Epithelial cell of proximal tubule (primary cell): Measurements from ENCODE around the gene RNF113B. TPM values are rescaled to one million over a fixed set of nuclear protein-coding genes. Genes with fewer than 3 reads are reported as not detected.

Experiments used
- DNase-seq: peaks from one replicate; pipeline ENCODE4 v3.0.0-alpha.2; 2011; ENCODE audit warnings: low read depth
- H3K4me3 ChIP-seq: 2 replicates; pipeline ENCODE4 v1.5.1; 2011; ENCODE audit warnings: low read depth, mild to moderate bottlenecking, low read length
- total RNA-seq: library from RNA; depleted of rRNA; stranded (reverse); fragments of >200 nt; gene quantifications from 2 replicates; pipeline ENCODE4 v1.2.3, GENCODE V29; 2015
- TF ChIP-seq, protein P1 (sequence below): conservative IDR thresholded peaks from 2 replicates; pipeline ENCODE4 v1.5.1; 2012; ENCODE audit warnings: low read depth, mild to moderate bottlenecking, low read length

The RNF113B gene
- total RNA-seq, 1 donor from 2014 or later = not detected

DNA sequence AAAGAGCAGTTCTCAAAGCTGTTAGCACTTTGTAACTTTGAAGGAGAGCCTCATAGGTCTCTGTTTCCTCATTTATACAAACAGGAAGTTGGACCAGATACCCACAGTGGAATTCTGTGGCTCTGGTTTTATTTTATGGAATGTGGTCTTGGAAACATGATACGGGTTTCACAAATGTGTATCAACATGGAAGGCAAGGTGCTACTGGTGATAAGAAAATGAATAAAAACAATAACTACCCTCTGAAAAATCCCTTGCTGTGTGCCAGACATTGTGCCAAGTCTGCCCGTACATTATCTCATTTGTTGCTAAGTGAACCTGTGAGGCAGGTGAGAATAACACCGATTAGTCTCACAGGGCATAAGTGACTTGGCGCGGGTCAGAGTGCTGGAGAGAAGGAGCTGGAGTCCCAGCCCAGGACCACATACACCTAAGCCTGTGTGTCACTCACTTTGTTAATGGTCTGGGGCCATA is 45.0 kb upstream of the RNF113B start:
- TF ChIP-seq, protein P1, sequence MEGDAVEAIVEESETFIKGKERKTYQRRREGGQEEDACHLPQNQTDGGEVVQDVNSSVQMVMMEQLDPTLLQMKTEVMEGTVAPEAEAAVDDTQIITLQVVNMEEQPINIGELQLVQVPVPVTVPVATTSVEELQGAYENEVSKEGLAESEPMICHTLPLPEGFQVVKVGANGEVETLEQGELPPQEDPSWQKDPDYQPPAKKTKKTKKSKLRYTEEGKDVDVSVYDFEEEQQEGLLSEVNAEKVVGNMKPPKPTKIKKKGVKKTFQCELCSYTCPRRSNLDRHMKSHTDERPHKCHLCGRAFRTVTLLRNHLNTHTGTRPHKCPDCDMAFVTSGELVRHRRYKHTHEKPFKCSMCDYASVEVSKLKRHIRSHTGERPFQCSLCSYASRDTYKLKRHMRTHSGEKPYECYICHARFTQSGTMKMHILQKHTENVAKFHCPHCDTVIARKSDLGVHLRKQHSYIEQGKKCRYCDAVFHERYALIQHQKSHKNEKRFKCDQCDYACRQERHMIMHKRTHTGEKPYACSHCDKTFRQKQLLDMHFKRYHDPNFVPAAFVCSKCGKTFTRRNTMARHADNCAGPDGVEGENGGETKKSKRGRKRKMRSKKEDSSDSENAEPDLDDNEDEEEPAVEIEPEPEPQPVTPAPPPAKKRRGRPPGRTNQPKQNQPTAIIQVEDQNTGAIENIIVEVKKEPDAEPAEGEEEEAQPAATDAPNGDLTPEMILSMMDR = no peak
- H3K4me3 ChIP-seq = no peak overlapping the region
- DNase-seq = no peak

DNA sequence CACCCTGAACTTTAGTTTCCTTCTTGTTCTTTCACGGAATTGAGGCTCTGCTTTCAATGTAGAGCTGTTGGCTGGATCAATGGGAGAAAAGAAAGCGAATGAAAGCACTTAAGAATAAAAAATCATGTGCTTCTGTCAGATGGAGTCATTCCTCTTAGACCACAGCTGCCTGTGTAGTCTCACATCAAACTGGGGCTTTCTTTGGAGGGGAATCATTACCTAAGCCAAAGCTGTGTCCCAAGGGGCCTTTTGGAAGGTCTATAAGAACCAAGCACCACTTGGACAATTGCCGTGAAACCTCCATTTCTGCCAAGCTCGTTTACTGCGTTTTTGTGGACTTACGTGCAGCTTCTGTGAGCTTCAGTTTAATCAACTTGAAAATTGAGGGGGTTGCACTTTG is 44.2 kb upstream of the RNF113B start:
- DNase-seq = no peak
- TF ChIP-seq, protein P1 = no peak
- H3K4me3 ChIP-seq = no peak overlapping the region

DNA sequence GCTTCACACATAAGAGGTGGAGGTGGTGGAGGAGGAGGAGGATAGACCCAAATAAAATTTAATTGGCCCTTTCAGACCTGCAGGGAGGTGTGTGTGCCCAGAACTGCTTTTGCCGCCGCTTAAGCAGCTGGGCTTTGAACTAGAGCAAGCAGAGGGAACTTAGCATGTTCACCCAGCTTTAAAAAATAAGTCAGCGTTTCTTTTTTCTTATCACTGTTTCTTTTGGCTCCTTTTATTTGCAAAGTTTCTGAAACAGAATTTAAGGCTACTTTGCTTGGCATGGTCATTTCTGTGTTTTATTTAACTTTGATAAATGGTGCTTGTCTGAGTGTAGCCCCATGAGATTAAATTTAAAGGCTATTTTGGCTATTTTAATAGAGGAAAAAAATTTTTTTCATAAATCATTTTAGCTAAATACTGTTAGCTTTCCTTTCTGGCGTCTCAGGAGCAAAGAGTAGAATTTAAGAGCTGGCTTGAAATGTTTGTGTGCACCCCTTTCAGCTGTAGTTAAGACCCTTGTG is 43.3 kb upstream of the RNF113B start:
- no peak for DNase-seq
- TF ChIP-seq, protein P1 = no peak
- H3K4me3 ChIP-seq = no peak overlapping the region

DNA sequence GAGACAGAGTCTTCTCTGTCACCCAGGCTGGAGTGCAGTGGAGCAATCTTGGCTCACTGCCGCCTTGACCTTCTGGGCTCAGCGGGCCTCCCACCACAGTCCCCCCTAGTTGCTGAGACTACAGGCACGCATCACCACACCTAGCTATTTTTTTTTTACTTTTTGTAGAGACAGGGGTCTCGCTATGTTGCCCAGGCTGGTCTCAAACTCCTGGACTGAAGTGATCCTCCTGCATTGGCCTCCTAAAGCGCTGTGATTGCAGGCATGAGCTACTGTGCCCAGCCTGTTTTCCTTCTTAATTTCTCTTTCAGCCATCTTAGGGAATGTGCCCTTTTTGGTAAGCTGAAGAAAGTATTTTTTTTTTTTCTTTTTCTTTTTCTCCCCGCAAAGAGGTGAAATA is 42.6 kb upstream of the RNF113B start:
- TF ChIP-seq, protein P1 = no peak
- H3K4me3 ChIP-seq = no peak overlapping the region
- no peak for DNase-seq

DNA sequence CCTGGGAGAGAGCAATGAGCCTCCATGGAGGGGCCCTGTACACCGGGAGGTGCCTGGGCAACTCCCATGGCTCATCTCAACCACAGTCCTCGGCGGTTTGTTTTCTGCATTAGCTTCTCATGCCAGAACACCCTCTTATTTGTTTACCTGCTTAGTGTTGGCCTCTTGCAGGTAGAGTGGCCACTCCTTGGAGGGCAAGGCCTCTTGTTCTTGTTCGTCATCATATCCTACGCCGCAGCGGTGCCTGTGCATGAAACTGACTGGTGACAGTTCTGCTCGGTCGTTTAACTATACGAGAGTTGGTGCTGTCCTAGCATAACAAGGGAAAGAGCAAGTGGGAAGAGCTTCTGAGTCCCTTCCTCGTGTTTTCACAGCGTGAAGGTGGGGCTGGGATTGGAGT is 40.5 kb upstream of the RNF113B start:
- TF ChIP-seq, protein P1 = no peak
- no peak overlapping the region for H3K4me3 ChIP-seq
- no peak for DNase-seq

DNA sequence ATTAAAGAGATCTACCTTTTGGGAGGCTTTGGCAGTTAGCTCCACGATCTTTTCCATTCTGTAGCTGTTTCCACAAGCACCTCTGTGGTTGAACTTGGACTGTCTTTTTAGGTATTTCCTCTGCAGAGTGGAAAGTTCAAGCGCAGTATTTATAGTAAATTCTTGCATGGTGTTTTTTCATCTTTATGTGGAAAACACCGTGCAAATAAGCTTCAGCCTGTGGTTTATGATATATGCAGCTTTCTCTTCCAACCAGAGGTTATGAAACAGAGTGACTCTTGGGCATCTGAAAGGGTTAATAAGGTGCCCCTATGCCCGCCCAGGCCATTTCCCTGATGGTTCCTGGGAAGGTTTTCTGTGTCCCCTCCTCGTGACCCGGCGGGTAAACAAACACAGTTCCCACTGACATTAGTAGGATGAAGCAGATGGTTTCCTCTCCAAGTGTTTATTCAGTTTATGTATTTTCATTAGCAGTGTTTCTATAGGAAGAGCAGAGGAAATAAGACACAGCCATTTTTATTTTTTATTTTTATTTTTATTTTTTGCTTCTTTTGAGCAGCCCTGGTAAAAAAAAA is 39.7 kb upstream of the RNF113B start:
- TF ChIP-seq, protein P1 = no peak
- no peak for DNase-seq
- no peak overlapping the region for H3K4me3 ChIP-seq

DNA sequence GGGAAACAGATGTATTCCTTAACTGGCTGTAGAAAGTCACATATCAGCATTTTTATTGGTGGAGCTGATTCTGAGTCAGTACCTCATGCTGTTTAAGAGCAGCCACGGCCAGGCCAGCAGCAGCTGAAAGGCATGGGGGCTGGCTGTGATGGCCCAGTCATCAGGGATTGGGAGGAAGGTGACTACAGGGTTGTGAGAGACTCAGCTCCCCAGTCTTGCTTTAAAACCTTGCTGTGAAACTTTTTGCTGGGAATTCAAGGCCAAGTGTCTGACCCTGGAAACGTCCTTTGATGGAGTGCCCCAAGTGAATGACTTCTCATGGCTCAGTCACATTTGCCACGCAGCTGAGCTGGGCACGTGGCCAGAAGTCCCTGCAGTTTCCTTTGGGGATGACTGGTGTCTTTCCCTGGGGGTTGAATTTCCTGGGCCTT is 39.1 kb upstream of the RNF113B start:
- TF ChIP-seq, protein P1 = no peak
- no peak overlapping the region for H3K4me3 ChIP-seq
- no peak for DNase-seq
